HG02759 (cell line): ENCODE measurements around the gene SHB.

Source experiments
- ATAC-seq: cut with Tn5 transposase; IDR thresholded peaks from one replicate; pipeline ENCODE4 v1.9.1; 2021; ENCODE audit warnings: mild to moderate bottlenecking, moderate library complexity; ENCODE audit not compliant: unreplicated experiment

The SHB gene

DNA sequence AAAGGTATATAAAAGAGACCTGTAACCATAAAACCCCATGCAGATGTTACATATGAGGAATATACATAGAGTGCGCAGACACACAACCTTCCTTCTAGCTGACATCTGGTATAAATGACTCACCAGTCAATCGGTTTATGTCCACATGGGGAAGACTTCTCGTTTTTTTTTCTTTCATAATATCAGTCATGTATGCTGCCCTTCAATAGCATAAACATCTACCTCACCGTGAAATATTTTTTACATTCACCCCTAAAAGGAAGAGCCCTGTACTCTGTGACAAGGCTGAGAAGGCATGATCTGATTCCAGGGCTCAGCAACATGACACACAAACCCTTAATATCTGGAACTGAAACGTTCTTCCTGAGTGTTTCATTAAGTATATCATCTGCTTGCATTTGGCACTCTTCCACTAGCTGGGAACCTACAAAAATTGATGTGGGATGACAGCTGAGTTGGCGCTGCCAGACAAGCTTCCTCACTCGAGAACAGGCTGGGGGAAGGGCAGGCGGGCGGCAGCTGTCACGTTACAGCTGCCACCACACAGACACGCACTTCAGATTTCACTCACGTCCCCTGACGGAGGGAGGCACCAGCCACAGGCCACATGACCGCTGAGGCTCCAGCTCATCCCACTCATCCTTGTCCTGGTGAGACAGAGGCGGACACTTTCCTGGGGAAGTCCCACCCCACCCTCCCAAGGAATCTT lies 74.2 kb downstream of the SHB start:
- ATAC-seq: peak; percentile 79

DNA sequence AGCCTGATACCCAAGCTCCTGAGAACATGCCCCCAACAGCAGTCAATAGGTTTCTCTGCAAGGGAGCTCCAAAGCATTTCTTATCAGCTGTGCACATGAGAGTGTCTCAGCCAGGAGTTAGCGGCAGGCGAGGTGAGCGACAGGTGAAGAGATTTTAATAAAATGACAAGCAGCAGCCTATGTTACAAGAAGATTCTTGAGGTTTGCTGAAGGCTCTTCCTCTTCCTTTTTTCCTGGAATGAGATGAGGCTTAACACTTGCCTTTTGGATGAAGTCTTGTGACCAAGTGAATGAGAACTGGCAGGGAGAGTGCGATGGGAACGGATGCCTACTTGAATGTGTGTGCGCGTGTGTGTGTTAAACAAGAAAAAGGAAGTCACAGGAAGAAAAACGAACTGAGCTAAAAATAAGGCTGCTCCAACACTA lies 76.1 kb downstream of the SHB start:
- no peak for ATAC-seq

GRCh38 chr9:37990404-37991015 lies 78.5 kb downstream of the SHB start:
- ATAC-seq: no peak

DNA sequence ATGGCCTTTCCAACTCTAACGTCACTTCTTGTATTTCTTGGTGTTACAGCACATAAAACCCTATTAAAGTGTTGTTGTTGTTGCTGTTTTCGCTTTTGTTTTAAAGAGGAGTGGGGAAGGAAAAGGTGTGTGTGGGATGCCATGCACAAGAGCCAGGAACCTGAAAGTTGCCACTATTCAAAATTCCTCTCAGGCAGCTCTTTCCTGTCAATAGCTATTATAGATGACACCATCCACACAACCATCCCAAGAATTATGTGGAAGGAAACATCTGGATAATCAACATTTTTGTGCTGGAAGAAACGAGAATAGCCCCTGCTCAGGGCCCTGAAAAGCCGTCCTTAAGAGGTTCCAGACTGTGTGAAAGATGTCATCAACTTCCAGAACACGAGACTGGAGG lies 79.3 kb downstream of the SHB start:
- ATAC-seq: no peak

DNA sequence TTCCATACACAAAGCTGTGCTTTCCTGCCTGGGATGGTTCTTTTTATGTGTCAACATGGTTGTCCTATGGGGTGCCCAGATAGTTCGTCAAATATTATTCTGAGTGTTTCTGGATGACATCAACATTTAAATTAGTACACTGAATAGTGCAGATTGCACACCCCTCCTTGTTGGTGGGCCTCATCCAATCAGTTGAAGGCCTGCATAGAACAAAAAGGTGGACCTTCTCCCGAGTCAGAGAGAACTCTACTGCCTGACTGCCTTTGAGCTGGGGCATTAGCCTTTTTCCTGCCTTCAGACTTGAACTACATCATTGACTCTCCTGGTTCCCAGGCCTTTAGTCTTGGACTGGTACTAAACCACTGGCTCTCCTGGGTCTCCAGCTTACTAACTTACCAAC lies 80.4 kb downstream of the SHB start:
- ATAC-seq: no peak

- ATAC-seq: no peak
Measured at GRCh38 chr9:37988041-37988440, 81.0 kb downstream of the SHB start.

DNA sequence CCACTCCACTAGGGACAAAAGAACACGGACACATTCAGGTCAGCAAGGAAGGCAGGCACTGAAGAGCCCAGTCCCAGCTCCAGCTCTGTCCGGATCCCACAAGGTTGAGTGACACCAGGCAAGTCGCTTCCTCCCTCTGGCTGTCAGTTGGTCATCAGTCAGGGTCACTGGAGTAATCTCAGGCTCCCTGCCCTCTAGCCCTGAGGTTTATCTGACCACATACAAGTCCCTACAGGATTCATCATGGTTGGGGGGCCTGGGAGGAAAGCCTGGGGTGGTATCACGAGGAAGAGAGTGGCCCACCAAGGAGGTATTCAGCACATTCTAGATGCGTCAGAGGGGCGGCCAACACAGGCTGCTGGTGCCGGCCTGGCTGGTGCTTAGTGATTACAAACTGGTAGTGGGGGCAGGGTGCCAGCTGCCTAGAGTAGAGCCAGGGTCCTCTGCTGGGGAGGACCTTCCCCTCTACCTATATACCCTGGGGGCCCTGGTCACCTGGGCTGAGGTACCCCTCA lies 81.5 kb downstream of the SHB start:
- no peak for ATAC-seq

DNA sequence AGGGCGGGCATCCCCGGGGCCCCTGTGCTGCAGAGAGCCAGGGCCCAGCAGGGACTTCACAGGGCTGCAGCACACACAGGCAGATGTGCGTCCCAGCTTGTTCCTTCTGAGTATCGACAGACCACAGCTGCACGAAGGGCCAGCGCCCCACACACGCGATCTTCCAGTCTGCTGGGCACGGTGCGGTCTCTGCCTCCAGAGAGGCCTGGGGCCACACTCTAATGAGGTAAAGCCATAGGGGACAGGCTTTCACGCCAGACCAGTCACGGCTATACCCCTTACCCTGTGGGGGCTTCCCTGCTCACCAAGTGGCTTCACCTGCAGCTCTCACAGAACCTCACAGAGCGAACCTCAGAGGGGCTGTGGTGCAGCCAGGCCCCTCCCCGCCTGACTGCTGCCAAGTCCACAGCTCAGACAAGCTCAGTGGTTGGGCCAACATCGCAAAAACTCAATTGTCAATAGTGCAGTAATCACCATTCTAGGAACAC lies 82.2 kb downstream of the SHB start:
- ATAC-seq: no peak

- no peak for ATAC-seq
Measured at GRCh38 chr9:37986001-37986400, 83.0 kb downstream of the SHB start.

- no peak for ATAC-seq
Measured at GRCh38 chr9:37984672-37985611, 84.1 kb downstream of the SHB start.

- no peak for ATAC-seq
Measured at GRCh38 chr9:37984278-37984671, 84.8 kb downstream of the SHB start.

DNA sequence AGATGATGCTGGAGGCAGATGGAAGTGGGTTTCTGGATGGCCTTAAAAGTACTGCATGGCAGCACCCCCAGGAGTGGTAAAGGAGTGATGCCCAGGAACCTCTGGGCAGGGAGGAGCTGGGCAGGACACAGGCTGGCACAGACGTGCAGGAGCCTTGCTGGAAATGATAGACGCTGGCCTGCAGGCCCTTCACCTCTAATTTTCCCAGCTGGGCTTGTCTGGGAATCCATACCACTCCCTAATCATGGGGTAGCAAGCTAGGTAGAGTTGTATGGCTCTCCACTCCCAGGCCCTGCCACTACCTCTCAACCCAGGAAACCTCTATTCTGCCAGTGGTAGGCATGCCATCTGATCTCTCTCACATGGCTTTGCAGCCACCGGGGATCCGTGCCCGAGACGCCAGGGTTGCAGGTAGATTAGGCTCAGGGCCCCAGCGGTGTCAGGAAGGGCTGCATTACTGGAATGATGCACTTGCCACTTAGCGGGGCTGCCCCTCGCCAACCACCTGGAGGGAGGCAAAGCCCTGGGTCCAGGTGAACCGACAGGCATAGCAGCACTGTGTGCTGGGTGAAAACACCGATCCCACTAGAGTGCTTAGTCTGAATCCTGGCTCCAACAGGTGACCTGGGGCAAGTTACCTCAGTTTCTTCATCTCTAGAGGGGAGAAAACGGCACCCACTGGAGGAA lies 85.5 kb downstream of the SHB start:
- ATAC-seq: no peak

- ATAC-seq: no peak
Measured at GRCh38 chr9:37979844-37980243, 89.2 kb downstream of the SHB start.

GRCh38 chr9:37978983-37979382 lies 90.0 kb downstream of the SHB start:
- ATAC-seq: peak; percentile 61

DNA sequence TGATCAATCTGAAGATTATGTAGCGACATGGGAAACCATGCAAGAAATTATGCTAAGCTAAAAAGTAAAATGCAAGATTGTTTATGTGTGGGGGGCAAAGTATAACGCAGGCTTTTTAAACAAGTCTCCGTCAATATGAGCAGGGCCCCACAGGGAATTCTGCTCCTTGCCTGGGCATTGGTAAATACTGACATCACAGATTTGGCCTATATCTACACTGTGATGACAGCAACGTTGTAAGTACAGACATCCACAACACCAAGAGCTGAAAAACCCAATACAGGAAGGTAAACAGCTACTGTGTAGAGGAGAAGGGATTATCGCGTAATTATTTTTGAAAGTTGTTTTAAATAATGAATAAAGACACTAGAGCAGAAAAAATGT lies 90.6 kb downstream of the SHB start:
- ATAC-seq: no peak

- ATAC-seq: no peak
Measured at GRCh38 chr9:37977851-37978480, 91.1 kb downstream of the SHB start.

- no peak for ATAC-seq
Measured at GRCh38 chr9:37976714-37977477, 92.1 kb downstream of the SHB start.

DNA sequence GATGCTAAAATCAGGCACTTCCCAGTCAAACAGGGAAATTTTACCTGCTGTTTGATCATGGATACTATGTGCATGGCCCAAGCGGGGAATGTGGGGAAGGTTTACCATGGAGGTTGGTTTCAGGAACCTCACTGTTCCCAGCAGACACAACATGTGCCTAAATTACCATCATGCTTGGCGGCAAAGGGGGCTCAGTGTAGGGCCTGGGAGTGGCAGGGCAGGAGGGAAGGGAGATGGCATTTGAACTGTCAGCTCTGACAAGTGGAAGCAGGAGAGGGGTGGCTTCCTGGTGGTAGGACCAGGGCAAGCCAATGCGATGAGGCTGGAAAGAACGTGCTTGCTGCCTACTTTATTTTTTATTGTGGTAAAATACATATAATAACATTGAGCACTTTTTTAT lies 93.4 kb downstream of the SHB start:
- no peak for ATAC-seq

DNA sequence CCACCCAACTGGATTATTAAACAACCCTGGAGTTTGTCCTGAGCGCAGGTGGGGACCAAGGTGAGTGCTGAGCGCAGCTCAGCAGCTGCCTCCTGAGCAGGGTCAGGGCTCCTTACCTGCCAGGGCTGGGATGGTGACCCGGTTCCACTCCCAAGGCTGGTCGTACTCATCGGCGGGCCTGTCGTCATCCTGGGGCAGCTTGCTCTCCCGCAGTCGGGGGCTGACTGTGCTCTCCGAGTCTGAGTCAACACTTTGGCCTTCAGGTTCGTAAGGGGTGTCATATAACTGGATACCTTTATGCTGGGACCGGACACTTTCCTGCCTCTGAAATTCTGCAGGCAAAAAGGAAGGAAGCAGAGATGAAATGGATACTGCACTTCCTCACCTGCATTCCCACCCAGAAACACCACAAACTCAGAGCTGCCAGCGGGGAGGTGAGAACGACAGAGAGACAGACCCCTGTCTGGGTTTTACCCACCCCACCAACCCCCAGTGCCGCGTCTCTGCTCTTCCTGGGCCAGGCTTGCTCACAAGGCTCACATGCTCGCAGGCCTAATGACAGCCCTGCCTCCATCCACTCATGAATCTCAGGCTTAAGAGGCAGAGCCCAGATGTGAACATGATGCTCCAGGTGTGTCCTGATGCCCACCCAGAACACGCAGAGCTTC lies 94.4 kb downstream of the SHB start:
- ATAC-seq: no peak
